ENCODE data around the gene UBFD1. TPM values are rescaled to one million over a fixed set of nuclear protein-coding genes. Genes with fewer than 3 reads are reported as not detected.

The UBFD1 gene
- total RNA-seq, 1 experiment from 2014 or later, result 125 TPM

- H3K9me3 Mint-ChIP-seq (ENCODE audit: low read depth, unreplicated experiment), result no peaks in the 10 kb centered on the region
- H3K27me3 Mint-ChIP-seq (ENCODE audit: unreplicated experiment), result no peaks in the 10 kb centered on the region
- no peaks in the 10 kb centered on the region for H3K4me1 Mint-ChIP-seq (ENCODE audit: low read depth, unreplicated experiment)
- CTCF ChIA-PET, result no interaction called here
- H3K27ac Mint-ChIP-seq (ENCODE audit: unreplicated experiment), result no peak overlapping the region
- no peak overlapping the region for H3K4me3 Mint-ChIP-seq (ENCODE audit: low read depth, unreplicated experiment)
- BruUV-seq (replicated peaks), result no TSS peak
- no peak for DNase-seq
- peaks cover 69% of the 10 kb centered on the region for H3K36me3 Mint-ChIP-seq (ENCODE audit: insufficient read depth, unreplicated experiment)
- no peak for TF ChIP-seq CTCF (IDR thresholded peaks at IDR 0.05; ENCODE audit: unreplicated experiment)
- intact Hi-C loops (cut with micrococcal nuclease; ENCODE audit: unreplicated experiment), result no loop called here
These were observed 14.4 kb downstream of the UBFD1 start for GRCh38 chr16:23571895-23572294.

- Mint-ChIP-seq H3K27ac (ENCODE audit: unreplicated experiment) (no peak overlapping the region), H3K36me3 (ENCODE audit: insufficient read depth, unreplicated experiment) (peaks cover 65% of the 10 kb centered on the region), H3K9me3 (ENCODE audit: low read depth, unreplicated experiment) (no peaks in the 10 kb centered on the region), H3K4me1 (ENCODE audit: low read depth, unreplicated experiment) (no peaks in the 10 kb centered on the region), H3K4me3 (ENCODE audit: low read depth, unreplicated experiment) (no peak overlapping the region), H3K27me3 (ENCODE audit: unreplicated experiment) (no peaks in the 10 kb centered on the region)
- CTCF ChIA-PET, result no interaction called here
- no TSS peak for BruUV-seq (replicated peaks)
- intact Hi-C loops (cut with micrococcal nuclease; ENCODE audit: unreplicated experiment), result no loop called here
- DNase-seq, result no peak
- no peak for TF ChIP-seq CTCF (IDR thresholded peaks at IDR 0.05; ENCODE audit: unreplicated experiment)
These were observed 14.9 kb downstream of the UBFD1 start for GRCh38 chr16:23572394-23572793.

- CTCF ChIA-PET, result no interaction called here
- Mint-ChIP-seq H3K27me3 (ENCODE audit: unreplicated experiment) (no peaks in the 10 kb centered on the region), H3K4me3 (ENCODE audit: low read depth, unreplicated experiment) (no peak overlapping the region)
These were observed 16.3 kb downstream of the UBFD1 start for GRCh38 chr16:23573817-23574216.

GRCh38 chr16:23575834-23576233, 18.3 kb downstream of the UBFD1 start:
- DNase-seq, result no peak
- Mint-ChIP-seq H3K4me3 (ENCODE audit: low read depth, unreplicated experiment) (no peak overlapping the region), H3K36me3 (ENCODE audit: insufficient read depth, unreplicated experiment) (peaks cover 62% of the 10 kb centered on the region), H3K27me3 (ENCODE audit: unreplicated experiment) (no peaks in the 10 kb centered on the region), H3K27ac (ENCODE audit: unreplicated experiment) (no peak overlapping the region), H3K4me1 (ENCODE audit: low read depth, unreplicated experiment) (no peaks in the 10 kb centered on the region), H3K9me3 (ENCODE audit: low read depth, unreplicated experiment) (no peaks in the 10 kb centered on the region)
- no peak for TF ChIP-seq CTCF (IDR thresholded peaks at IDR 0.05; ENCODE audit: unreplicated experiment)
- intact Hi-C loops (cut with micrococcal nuclease; ENCODE audit: unreplicated experiment), result no loop called here
- CTCF ChIA-PET, result no interaction called here
- no TSS peak for BruUV-seq (replicated peaks)

More at GRCh38 chr16:23573817-23574216, 16.3 kb downstream of the UBFD1 start:
- Mint-ChIP-seq H3K4me1 (ENCODE audit: low read depth, unreplicated experiment) (no peaks in the 10 kb centered on the region), H3K36me3 (ENCODE audit: insufficient read depth, unreplicated experiment) (peaks cover 63% of the 10 kb centered on the region), H3K27ac (ENCODE audit: unreplicated experiment) (no peak overlapping the region), H3K9me3 (ENCODE audit: low read depth, unreplicated experiment) (no peaks in the 10 kb centered on the region)
- no peak for TF ChIP-seq CTCF (IDR thresholded peaks at IDR 0.05; ENCODE audit: unreplicated experiment)
- no TSS peak for BruUV-seq (replicated peaks)
- intact Hi-C loops (cut with micrococcal nuclease; ENCODE audit: unreplicated experiment), result no loop called here
- DNase-seq, result no peak
